HEK293T (cell line): ENCODE results near the gene ALK.

Source experiments
- CTBP1 ChIP-seq: fragments of 450-650 bp; IDR thresholded peaks from 2 replicates; pipeline ENCODE4 v1.6.1; 2016; ENCODE audit warnings: borderline replicate concordance
- ELF4 ChIP-seq: fragments of 450-650 bp; IDR thresholded peaks from 2 replicates; pipeline ENCODE4 v1.6.1; 2017; ENCODE audit warnings: antibody characterized with exemption
- FOXA1 ChIP-seq: fragments of 450-650 bp; IDR thresholded peaks from 2 replicates; pipeline ENCODE4 v1.6.1; 2016; ENCODE audit warnings: mild to moderate bottlenecking
- FOXK2 ChIP-seq: fragments of 450-650 bp; IDR thresholded peaks from 2 replicates; pipeline ENCODE4 v1.6.1; 2016; ENCODE audit warnings: mild to moderate bottlenecking
- FOXM1 ChIP-seq: fragments of 450-650 bp; IDR thresholded peaks from 2 replicates; pipeline ENCODE4 v1.6.1; 2017; ENCODE audit warnings: mild to moderate bottlenecking, borderline replicate concordance
- SP1 ChIP-seq: fragments of 450-650 bp; IDR thresholded peaks from 2 replicates; pipeline ENCODE4 v1.6.1; 2017

- TF ChIP-seq FOXK2 (no peak), FOXA1 (no peak), CTBP1 (no peak), FOXM1 (no peak), SP1 (no peak), ELF4 (no peak)
These were observed 324.4 kb downstream of the ALK start for GRCh38 chr2:29597035-29597434.
